Thoracic aorta (tissue), 2 donors: ENCODE results near the gene TLE3. TPM values are rescaled to one million over a fixed set of nuclear protein-coding genes. Genes with fewer than 3 reads are reported as not detected.

Experiments used
- ATAC-seq: fragments of 150-250 bp; one replicate; pipeline ENCODE4 v1.8.0; 2017; ENCODE audit warnings: low read depth; ENCODE audit not compliant: insufficient number of reproducible peaks, low FRiP score
- DNase-seq: peaks from one replicate; pipeline ENCODE4 v3.0.0-alpha.2; 2020; ENCODE audit warnings: low spot score
- H3K27ac ChIP-seq, 2 donors: fragments of 200-600 bp; sonication (generic); 1 replicate in 1 of 2; 2 replicates in 1 of 2; pipeline ENCODE4 v1.5.1; 2016; ENCODE audit warnings: mild to moderate bottlenecking in 2 of 2, moderate library complexity in 2 of 2
- H3K27me3 ChIP-seq: fragments of 200-600 bp; sonication (generic); replicated peaks from 2 replicates; pipeline ENCODE4 v1.6.0; 2016; ENCODE audit warnings: mild to moderate bottlenecking; ENCODE audit not compliant: insufficient read depth
- H3K36me3 ChIP-seq: fragments of 200-600 bp; sonication (generic); one replicate; pipeline ENCODE4 v1.5.1; 2016
- H3K4me1 ChIP-seq, 2 donors: fragments of 200-600 bp; sonication (generic); 1 replicate in 1 of 2; 2 replicates in 1 of 2; pipeline versions ENCODE4 v1.5.1 to v1.6.0; 2016; ENCODE audit warnings: low read depth in 2 of 2, mild to moderate bottlenecking in 1 of 2; ENCODE audit not compliant: control insufficient read depth in 1 of 2
- H3K4me3 ChIP-seq: fragments of 200-600 bp; sonication (generic); 2 replicates; pipeline ENCODE4 v1.5.1; 2016; ENCODE audit warnings: mild to moderate bottlenecking
- H3K9me3 ChIP-seq: fragments of 200-600 bp; sonication (generic); 2 replicates; pipeline ENCODE4 v1.5.1; 2016
- total RNA-seq, 2 donors: library from RNA; depleted of rRNA; stranded (reverse); fragments of >200 nt; gene quantifications; one replicate each; pipeline versions ENCODE4 v1.1.0 to v1.2.3, GENCODE V29; 2016
- TF ChIP-seq, protein P1 (sequence below): fragments of 200-600 bp; sonication (generic); IDR thresholded peaks from one replicate; pipeline ENCODE4 v1.5.1; 2019; ENCODE audit warnings: antibody characterized with exemption

Gene TLE3
- total RNA-seq, 2 donors from 2014 or later: 78.3 to 124 TPM

DNA sequence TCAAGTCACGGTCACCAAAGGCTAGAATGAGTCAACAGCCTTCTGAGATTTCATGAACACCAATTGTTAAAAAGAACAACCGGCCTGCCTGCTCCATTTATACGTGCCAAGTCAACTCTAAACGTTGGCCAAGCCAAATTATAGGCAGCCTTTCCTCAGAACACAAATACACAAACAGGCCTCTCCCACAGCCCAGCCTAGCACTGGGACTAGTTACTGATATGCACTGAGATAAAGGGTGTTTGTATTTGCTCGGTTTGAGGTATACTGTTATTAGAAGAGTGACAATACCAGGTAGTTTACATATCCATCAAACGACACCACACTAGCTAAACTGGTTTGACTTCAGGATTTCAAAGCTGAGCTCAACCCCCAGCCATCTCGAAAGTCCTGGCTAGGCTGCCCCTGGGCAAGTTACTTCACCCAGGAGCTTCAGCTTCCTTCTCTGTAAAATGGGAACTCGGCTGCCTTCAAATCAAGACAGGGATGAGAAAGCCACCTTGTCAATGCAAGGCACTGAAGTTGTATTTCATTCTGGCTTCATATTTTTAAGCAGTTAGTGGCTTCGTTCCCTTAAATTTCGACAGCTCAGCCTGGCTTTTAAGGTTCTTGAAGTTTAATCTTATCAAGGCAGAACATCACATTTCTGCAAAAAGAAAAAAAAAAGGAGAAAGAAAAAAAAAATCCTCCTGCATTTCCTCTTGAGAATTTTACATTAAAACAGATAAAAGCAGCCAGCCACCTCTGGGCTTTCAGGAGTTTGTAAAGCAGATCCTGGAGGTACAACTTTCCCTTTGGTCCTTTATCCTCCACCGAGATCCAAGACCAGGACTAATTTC lies 4.0 kb downstream of the TLE3 start:
- peak overlapping the region; percentile 20 for H3K4me3 ChIP-seq
- ATAC-seq (no peak), DNase-seq (no peak)
- peak overlapping the region in 1 of 2 donors; percentile 8 for H3K27ac ChIP-seq
- peaks cover 14% of the 10 kb centered on the region for H3K36me3 ChIP-seq
- TF ChIP-seq, protein P1, sequence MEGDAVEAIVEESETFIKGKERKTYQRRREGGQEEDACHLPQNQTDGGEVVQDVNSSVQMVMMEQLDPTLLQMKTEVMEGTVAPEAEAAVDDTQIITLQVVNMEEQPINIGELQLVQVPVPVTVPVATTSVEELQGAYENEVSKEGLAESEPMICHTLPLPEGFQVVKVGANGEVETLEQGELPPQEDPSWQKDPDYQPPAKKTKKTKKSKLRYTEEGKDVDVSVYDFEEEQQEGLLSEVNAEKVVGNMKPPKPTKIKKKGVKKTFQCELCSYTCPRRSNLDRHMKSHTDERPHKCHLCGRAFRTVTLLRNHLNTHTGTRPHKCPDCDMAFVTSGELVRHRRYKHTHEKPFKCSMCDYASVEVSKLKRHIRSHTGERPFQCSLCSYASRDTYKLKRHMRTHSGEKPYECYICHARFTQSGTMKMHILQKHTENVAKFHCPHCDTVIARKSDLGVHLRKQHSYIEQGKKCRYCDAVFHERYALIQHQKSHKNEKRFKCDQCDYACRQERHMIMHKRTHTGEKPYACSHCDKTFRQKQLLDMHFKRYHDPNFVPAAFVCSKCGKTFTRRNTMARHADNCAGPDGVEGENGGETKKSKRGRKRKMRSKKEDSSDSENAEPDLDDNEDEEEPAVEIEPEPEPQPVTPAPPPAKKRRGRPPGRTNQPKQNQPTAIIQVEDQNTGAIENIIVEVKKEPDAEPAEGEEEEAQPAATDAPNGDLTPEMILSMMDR: no peak
- peaks cover 24 to 57% of the 10 kb centered on the region in 2 donors for H3K4me1 ChIP-seq
- H3K27me3 ChIP-seq: no peaks in the 10 kb centered on the region
- no peaks in the 10 kb centered on the region for H3K9me3 ChIP-seq

DNA sequence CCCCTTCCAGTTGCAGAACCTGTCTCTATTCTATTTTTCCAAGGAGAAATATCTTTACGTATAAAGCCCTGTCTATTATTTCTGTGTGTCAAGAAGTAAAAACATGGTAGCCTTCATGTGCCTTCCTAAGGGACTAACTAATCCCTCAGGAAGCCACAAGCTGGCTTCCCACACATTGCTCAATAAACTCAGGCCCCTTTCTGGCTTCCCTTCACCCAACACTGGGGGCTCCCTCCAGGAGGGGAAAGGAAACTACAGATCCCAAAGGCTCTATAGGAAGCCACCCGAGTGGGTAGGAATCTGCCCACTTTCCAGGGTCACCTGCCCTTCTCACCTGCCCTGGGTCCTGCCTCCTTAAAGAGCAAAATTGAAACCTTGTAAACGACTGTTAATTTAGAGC lies 4.6 kb downstream of the TLE3 start:
- DNase-seq (no peak), ATAC-seq (no peak)
- no peak overlapping the region for H3K27ac ChIP-seq
- peaks cover 22 to 51% of the 10 kb centered on the region in 2 donors for H3K4me1 ChIP-seq
- no peaks in the 10 kb centered on the region for H3K27me3 ChIP-seq
- H3K4me3 ChIP-seq: peak overlapping the region; percentile 20
- H3K9me3 ChIP-seq: no peaks in the 10 kb centered on the region
- TF ChIP-seq, protein P1: no peak
- peaks cover 14% of the 10 kb centered on the region for H3K36me3 ChIP-seq

DNA sequence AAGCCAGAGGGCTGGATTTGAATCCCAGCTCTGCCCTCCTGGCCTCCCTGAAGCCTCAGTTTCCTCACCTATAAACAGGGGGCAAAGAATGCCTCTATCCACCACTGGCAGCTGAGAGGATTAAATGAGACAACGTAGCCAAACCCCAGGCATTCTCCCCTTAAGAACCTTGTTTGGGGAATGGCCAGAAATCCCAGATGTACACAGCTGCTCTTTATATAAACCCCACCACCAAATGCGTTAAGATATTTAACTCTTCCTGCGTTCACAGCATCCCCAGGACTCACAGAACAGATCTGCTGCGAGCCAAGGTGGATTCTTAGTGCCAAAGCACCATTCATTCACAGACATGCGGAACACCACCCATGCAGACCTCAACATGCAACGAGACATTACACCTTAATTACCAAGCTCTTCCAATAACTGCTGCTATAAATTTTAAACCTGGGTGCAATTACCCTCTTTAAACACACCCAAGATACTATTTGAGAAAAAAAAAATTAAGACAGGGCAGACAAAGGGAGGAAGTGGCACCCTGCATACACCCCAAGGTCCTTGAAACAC lies 5.2 kb downstream of the TLE3 start:
- peaks cover 15% of the 10 kb centered on the region for H3K36me3 ChIP-seq
- H3K27ac ChIP-seq: no peak overlapping the region
- no peak overlapping the region for H3K4me3 ChIP-seq
- no peaks in the 10 kb centered on the region for H3K9me3 ChIP-seq
- DNase-seq (no peak), ATAC-seq (no peak)
- TF ChIP-seq, protein P1: no peak
- no peaks in the 10 kb centered on the region for H3K27me3 ChIP-seq
- H3K4me1 ChIP-seq: peaks cover 21 to 50% of the 10 kb centered on the region in 2 donors

DNA sequence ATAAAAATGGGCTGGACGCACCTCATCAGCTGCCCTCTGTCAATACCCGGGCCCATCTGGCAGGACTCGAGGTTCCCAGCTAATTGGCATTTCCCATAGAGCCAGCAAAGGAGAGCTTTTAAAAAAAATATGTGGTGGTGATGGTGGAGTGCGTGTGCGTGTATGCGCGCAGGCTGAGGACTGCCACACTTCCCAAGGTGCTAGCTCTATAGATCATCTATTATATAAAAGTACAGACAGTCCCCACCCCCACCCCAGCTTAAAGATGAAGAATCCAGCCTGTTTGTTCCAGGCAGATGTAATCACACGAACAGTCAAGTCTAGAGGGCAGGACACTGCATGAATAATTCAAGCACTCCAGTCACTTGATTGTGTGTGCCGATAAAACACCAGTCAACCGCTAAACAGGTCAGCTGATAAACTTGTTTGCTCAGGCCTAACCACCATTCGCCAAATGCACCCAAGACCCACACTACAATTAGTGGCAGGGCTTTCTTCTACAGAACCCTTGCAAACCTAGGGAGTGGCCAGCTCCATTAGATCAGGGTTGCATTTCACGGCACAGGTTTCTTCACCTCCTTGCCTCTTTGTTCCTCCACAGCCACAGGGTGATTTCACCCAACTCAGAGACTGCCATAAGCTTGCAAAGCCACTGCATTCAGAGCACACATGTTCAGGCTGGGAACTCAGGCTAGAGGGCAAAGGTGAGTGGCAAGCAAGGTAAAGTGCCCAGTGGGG lies 5.8 kb downstream of the TLE3 start:
- Histone ChIP-seq H3K9me3 (no peaks in the 10 kb centered on the region), H3K4me3 (no peak overlapping the region), H3K4me1 (peaks cover 21 to 50% of the 10 kb centered on the region in 2 donors), H3K36me3 (peaks cover 17% of the 10 kb centered on the region), H3K27ac (no peak overlapping the region), H3K27me3 (no peaks in the 10 kb centered on the region)
- TF ChIP-seq, protein P1: no peak
- DNase-seq (no peak), ATAC-seq (no peak)
